Mononuclear cell (primary cell): ENCODE data around the gene C4B. TPM values are rescaled to one million over a fixed set of nuclear protein-coding genes. Genes with fewer than 3 reads are reported as not detected.
A peak's percentile ranks its signal among the peaks of the same experiment; 100 is the strongest.
"Not testable (repeated sequence)": the region's sequence is repeated elsewhere in the genome, so short reads cannot be mapped to it uniquely, and the experiment has no call there.

Experiments used
- H3K27me3 ChIP-seq: 2 replicates; pipeline ENCODE4 v1.6.0; 2011; ENCODE audit warnings: low read length, control low read depth; ENCODE audit not compliant: insufficient read depth
- H3K4me1 ChIP-seq: 2 replicates; pipeline ENCODE4 v1.5.1; 2011; ENCODE audit warnings: mild to moderate bottlenecking, low read length, control low read depth; ENCODE audit not compliant: insufficient read depth
- H3K4me3 ChIP-seq: 2 replicates; pipeline ENCODE4 v1.5.1; 2011; ENCODE audit warnings: mild to moderate bottlenecking, low read length, moderate library complexity
- H3K9me3 ChIP-seq: 2 replicates; pipeline ENCODE4 v1.5.1; 2011; ENCODE audit warnings: low read depth, mild to moderate bottlenecking, control low read depth, low read length
- total RNA-seq: library from RNA; depleted of rRNA; stranded (reverse); fragments of >200 nt; gene quantifications from one replicate; pipeline ENCODE4 v1.2.3, GENCODE V29; 2012

Gene C4B
- total RNA-seq = 1.0 TPM

DNA sequence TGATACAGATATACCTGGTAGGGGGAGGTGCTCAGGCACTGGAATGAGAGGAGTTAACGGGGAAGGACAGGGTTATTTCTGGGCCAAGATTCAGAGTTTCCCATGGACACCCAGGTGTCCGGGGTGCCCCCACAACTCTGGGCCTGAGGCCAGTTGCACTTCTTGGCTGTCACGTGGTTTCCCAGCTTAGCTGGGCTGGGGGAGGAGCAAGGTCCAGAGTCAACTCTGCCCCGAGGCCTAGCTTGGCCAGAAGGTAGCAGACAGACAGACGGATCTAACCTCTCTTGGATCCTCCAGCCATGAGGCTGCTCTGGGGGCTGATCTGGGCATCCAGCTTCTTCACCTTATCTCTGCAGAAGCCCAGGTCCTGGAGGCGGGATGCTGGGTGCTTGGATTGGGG lies at the start of gene C4B:
TSS of gene C4B (plus strand) at position 249 of the 400 bp plus-strand sequence. CDS start at position 300, 51 bp downstream.
- H3K4me1 ChIP-seq, H3K27me3 ChIP-seq, H3K9me3 ChIP-seq, H3K4me3 ChIP-seq: not testable (repeated sequence)

DNA sequence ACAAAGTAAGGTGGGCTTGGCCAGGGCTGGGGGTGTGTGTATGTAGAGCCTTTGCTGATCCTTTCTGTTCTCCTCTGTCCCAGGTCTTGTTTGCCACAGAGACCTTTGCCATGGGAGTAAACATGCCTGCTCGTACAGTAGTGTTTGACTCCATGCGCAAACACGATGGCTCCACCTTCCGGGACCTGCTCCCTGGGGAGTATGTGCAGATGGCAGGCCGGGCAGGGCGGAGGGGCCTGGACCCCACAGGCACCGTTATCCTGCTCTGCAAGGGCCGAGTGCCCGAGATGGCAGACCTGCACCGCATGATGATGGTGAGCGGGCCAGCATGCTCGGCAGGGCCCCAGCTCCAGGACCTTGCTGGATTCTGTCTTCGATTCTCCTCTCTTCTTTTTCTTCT lies 48.9 kb upstream of the C4B start:
- Histone ChIP-seq H3K4me3 (no peak overlapping the region), H3K27me3 (no peaks in the 10 kb centered on the region), H3K9me3 (no peaks in the 10 kb centered on the region), H3K4me1 (peaks cover 2% of the 10 kb centered on the region)

DNA sequence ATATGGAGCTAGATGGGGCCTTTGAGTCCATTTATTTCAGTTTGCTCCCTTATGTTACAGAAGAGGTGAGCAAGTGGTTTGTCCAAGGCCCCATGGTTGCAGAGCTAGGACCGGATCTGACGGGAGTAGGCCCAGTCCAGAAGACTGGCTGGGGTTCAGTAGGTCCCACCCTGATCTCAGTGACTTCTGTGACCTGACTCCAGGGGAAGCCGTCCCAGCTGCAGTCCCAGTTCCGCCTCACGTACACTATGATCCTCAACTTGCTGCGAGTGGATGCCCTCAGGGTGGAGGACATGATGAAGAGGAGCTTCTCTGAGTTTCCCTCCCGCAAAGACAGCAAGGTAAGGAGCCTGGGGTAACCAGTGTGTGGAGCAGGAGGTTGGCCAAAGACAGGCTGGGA lies 48.1 kb upstream of the C4B start:
- Histone ChIP-seq H3K4me3 (no peak overlapping the region), H3K9me3 (no peaks in the 10 kb centered on the region), H3K4me1 (peaks cover 10% of the 10 kb centered on the region), H3K27me3 (no peaks in the 10 kb centered on the region)

DNA sequence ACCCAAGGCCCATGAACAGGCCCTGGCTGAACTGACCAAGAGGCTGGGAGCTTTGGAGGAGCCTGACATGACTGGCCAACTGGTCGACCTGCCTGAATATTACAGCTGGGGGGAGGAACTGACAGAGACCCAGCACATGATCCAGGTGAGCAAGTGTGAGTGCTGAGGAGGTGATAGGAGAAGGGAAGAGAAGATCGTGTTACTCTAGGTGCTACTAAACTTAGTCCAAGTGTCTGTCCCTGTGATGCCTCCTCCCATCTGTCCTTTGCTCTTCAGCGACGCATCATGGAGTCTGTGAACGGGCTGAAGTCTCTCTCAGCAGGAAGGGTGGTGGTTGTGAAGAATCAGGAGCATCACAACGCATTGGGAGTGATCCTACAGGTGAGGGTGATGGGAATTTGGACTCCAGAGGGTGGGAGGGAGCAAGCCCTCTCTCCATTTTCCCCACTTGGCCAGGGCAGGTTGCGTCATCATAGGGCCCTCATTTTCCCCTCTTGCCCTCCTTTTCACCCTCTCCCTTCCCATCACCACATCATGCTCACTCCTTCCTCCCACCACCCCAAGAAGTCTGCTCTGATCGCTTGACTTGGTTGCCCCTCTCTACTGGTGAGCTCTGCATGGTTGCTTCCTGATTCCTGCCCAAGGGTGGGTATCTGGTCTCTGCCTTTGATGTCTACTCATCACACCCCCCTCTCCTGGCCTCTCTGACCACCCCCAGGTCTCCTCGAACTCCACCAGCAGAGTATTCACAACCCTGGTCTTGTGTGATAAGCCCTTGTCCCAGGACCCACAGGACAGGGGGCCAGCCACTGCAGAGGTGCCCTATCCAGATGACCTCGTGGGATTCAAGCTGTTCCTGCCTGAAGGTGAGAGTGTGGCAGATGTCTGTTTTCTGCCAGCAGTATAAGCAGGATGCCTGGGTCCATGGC lies 47.3 kb upstream of the C4B start:
- H3K4me3 ChIP-seq = no peak overlapping the region
- H3K9me3 ChIP-seq = no peaks in the 10 kb centered on the region
- H3K4me1 ChIP-seq = peaks cover 12% of the 10 kb centered on the region
- H3K27me3 ChIP-seq = no peaks in the 10 kb centered on the region

DNA sequence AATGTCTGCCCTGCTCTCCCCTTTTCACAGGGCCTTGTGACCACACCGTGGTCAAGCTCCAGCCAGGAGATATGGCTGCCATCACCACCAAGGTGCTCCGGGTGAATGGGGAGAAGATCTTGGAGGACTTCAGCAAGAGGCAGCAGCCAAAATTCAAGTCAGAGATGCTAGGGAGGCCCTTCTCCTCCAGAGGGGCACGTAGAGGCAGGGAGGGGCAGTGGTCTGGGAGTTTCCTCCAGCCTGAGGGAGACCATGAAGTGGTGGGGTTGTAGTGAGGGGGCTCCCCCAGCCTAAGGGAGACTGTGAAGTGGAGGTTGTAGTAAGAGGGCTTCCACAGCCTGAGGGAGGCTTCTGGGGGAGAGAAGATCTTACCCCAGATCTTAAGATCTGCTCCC lies 46.7 kb upstream of the C4B start:
- Histone ChIP-seq H3K27me3 (no peaks in the 10 kb centered on the region), H3K4me3 (no peak overlapping the region), H3K4me1 (peaks cover 17% of the 10 kb centered on the region), H3K9me3 (no peaks in the 10 kb centered on the region)

DNA sequence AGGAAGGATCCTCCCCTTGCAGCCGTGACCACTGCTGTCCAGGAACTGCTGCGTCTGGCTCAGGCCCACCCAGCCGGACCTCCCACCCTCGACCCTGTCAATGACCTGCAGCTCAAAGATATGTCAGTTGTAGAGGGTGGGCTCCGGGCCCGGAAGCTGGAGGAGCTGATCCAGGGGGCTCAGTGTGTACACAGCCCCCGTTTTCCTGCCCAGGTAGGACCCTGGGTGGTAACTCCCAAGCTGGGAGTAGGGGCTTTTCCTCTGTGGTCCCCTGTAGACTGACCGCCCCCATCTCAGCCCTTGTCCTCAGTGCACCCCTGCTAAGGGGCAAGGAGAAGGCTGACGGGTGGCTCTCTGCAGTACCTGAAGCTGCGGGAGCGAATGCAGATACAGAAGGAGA lies 46.3 kb upstream of the C4B start:
- H3K9me3 ChIP-seq = no peaks in the 10 kb centered on the region
- H3K27me3 ChIP-seq = no peaks in the 10 kb centered on the region
- H3K4me3 ChIP-seq = no peak overlapping the region
- H3K4me1 ChIP-seq = peaks cover 21% of the 10 kb centered on the region

DNA sequence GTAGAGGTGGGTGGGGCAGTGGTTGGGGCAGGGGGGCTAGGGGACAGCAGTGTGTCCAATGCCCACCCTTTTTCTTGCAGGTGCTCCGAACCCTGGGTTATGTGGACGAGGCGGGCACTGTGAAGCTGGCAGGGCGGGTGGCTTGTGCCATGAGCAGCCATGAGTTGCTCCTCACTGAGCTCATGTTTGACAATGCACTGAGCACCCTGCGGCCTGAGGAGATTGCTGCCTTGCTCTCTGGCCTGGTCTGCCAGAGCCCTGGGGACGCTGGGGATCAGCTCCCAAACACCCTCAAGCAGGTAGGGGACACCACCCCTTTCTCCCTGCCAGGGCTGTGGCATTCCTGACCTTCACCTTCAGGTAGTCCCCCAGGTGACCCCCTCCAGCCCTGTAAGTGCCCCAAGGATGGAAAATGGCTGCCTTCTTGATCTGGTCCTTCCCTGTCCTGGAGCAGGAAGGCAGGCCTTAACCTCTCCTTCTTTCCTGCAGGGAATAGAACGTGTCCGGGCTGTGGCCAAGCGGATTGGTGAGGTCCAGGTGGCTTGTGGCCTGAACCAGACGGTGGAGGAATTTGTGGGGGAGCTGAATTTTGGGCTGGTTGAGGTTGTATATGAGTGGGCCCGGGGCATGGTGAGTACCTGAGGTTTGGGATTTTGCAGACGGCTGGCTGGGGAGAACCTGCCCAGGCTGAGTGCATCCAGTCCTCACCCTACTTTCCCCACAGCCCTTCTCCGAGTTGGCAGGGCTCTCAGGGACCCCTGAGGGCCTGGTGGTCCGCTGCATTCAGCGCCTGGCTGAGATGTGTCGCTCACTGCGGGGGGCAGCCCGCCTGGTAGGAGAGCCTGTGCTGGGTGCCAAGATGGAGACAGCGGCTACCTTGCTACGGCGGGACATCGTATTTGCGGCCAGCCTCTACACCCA lies 45.5 kb upstream of the C4B start:
- H3K27me3 ChIP-seq = no peaks in the 10 kb centered on the region
- no peaks in the 10 kb centered on the region for H3K9me3 ChIP-seq
- no peak overlapping the region for H3K4me3 ChIP-seq
- peaks cover 25% of the 10 kb centered on the region for H3K4me1 ChIP-seq

DNA sequence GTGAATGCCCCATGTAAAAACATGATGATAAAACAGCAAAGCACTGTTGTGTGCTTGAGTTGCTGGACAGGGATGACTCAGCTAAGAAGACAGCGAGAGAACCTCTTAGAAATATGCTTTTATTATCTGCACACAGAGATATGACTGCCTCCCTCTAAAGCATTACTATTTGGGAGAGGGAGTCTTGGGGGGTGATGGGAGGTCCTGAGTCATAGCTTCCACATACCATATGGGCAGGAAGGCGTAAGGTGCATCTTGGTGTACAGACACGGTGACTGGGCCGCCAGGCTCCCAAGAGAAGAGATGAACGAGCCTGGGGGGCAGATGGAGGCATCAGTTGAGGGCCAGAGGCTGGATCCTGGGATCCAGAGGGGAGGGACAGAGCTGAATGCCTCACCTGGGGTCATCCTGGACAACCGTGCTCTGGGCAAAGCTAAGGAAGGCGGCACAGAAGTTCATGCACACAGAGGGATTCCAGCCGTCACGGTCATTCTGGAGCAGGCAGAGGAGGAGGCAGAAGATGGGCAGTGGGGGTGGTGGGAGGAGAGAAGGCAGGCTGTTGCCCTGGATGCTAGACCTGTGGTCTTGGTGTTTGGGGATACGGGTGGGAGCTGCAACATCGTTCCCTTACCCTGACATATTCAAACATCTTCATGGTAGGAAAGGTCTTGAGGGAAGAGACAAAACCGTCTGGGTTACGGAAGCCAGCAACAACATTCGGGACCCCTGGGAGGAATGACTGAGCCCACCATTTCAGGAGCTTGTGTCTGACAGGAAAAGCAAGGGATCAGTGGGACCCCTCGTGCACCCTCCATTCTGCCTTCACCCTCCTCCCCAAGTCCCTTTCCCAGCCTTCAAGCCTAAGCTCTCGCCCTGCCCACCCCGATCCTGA lies 44.6 kb upstream of the C4B start:
- Histone ChIP-seq H3K9me3 (no peaks in the 10 kb centered on the region), H3K4me3 (no peak overlapping the region), H3K4me1 (peaks cover 25% of the 10 kb centered on the region), H3K27me3 (no peaks in the 10 kb centered on the region)

DNA sequence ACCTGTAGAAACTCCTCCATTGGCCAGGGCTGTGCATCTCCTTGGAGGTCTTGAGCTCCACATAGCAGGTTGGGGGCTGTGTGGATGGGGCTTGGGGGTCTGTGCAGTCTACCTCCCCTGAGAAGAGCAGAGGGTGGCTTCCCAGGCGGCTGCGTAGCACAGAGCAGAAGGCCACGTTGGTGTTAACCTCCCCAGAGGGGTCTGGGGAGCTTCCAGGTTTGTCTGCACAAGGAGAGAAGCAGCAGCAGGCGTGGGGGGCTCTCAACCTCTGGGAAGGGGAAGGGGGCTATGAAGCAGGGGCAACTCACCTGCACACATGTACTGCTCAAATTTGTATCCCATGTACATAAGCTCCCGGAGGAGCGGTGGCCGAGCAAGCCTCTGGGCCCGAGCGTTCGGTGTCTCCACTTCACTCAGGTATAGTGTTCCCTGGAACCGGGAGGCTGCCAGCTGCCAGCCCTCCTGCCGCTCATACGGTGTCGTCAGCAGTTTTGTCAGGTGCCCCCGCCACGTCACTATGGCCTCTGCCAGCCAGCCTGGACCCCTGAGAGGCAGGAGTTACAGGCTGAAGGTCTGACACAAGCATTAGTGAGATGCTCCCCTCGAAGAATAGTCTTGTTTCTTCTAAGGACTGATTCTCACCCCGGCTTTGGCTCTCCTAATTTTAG lies 43.9 kb upstream of the C4B start:
- no peaks in the 10 kb centered on the region for H3K27me3 ChIP-seq
- no peak overlapping the region for H3K4me3 ChIP-seq

DNA sequence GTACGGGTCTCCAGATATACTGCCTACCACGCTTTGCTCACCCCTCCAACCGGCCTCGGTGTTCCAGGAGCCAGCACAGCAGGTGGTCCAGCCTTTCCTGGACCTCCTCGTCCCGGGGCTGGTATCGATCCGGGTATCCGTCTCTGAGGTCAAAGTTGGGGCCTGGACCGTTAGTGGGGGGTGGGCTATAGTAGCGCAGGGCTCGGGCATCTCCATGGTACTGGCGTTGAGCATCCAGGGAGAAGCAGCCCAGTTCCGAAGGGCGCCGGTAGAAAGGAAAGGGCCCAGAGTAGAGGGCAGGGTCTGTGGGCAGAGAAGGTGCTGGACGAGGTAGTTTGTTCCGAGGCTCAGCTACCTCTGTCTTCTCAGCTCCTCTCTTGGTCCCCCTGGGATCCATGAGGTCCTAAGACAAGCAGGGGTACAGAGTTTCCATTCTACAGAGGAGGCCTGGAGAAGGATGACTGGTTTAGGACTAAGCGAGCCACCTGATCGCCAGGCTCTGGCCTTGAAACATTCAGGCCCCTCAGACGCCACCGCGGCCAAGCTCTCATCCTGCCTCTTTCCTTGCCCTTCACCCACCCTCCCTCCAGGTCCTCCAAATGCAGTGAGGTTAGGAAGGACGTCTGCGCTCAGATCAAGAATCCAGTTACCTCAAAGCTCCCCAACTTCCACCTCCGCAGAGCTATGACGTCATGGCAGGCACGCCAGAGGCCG lies 43.2 kb upstream of the C4B start:
- H3K9me3 ChIP-seq = no peaks in the 10 kb centered on the region
- H3K4me3 ChIP-seq = peak overlapping the region; percentile 77
- H3K27me3 ChIP-seq = no peaks in the 10 kb centered on the region
- peaks cover 25% of the 10 kb centered on the region for H3K4me1 ChIP-seq

More for the DNA sequence above, 43.9 kb upstream of the C4B start:
- H3K4me1 ChIP-seq = peaks cover 25% of the 10 kb centered on the region
- H3K9me3 ChIP-seq = no peaks in the 10 kb centered on the region

DNA sequence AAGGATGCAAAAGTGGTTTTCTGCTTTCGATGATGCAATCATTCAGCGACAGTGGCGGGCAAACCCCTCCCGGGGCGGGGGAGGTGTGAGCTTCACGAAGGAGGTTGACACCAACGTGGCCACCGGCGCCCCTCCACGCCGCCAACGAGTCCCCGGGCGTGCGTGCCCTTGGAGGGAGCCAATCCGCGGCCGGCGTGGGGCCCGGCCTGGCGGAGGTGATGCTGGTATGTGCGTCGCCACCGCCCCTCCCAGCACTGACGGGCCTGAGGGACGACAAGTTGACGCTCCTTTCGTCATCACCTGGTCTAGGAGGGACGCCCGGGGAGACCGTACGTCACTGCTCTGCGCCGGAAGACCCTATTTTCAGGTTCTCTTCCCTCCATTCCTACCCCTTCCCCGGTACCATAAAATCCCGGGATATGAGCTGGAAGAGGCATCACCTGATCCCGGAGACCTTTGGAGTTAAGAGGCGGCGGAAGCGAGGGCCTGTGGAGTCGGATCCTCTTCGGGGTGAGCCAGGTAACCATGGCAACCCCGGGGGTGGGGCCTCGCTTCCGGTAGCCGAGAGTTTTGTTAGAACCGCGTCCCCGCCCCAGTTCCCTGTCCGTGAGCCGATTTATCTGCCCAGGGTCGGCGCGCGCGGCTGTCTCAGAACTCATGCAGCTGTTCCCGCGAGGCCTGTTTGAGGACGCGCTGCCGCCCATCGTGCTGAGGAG lies 42.4 kb upstream of the C4B start, which contains the start of gene DXO:
TSS of gene DXO (minus strand) at position 146 of the 716 bp plus-strand sequence. CDS start 463 bp downstream, outside the sequence.
- Histone ChIP-seq H3K4me3 (peak within 1 kb of the TSS; percentile 77), H3K4me1 (peaks cover 25% of the 10 kb centered on the region), H3K9me3 (no peaks in the 10 kb centered on the region), H3K27me3 (no peaks in the 10 kb centered on the region)

DNA sequence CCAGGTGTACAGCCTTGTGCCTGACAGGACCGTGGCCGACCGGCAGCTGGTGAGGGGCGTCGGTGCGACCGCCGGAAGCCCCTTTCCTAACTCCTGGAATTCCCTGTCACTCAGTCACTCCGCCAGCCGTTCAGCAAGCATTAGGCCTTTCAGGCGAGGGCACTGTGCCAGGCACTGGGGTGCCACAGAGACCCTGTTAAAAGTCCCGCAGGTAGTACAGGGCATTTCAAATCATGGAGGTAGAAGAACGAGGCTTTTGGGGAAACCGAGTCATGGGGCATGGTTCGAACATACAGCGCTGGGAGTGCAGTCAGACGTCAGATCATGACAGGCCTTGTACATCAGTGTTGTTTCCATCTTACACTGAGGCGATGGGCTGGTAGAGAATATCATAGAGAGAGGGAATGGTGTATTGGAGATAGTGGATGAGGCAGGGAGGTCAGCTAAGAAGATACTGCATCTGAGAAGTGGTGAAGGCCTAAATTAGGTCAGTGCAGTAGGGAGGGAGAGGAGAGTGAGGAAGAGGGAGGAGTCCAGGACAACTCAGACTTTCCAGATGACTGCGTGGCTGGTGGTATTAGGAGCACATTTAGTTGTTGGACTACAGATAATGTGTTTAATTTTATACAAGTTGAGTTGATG lies 41.8 kb upstream of the C4B start:
- peaks cover 25% of the 10 kb centered on the region for H3K4me1 ChIP-seq
- no peaks in the 10 kb centered on the region for H3K27me3 ChIP-seq
- peak overlapping the region; percentile 77 for H3K4me3 ChIP-seq
- H3K9me3 ChIP-seq = no peaks in the 10 kb centered on the region

DNA sequence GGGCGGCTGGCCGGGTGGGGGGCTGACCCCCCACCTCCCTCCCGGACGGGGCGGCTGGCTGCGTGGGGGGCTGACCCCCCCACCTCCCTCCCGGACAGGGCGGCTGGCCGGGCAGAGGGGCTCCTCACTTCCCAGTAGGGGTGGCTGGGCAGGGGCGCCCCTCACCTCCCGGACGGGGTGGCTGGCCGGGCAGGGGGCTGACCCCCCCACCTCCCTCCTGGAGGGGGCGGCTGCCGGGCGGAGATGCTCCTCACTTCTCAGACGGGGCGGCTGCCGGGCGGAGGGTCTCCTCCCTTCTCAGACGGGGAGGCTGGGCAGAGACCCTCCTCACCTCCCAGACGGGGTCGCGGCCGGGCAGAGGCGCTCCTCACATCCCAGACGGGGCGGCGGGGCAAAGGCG lies 38.5 kb upstream of the C4B start:
- H3K4me3 ChIP-seq, H3K9me3 ChIP-seq, H3K27me3 ChIP-seq: not testable (repeated sequence)
- H3K4me1 ChIP-seq = peaks cover 19% of the 10 kb centered on the region
